LoVo (cell line): ENCODE data around the gene CYP2W1.
"Not testable (repeated sequence)": the region's sequence is repeated elsewhere in the genome, so short reads cannot be mapped to it uniquely, and the experiment has no call there.

Experiments
- DNase-seq: peaks from one replicate; pipeline ENCODE4 v3.0.0-alpha.2; 2016; ENCODE audit warnings: low spot score

The CYP2W1 gene

DNA sequence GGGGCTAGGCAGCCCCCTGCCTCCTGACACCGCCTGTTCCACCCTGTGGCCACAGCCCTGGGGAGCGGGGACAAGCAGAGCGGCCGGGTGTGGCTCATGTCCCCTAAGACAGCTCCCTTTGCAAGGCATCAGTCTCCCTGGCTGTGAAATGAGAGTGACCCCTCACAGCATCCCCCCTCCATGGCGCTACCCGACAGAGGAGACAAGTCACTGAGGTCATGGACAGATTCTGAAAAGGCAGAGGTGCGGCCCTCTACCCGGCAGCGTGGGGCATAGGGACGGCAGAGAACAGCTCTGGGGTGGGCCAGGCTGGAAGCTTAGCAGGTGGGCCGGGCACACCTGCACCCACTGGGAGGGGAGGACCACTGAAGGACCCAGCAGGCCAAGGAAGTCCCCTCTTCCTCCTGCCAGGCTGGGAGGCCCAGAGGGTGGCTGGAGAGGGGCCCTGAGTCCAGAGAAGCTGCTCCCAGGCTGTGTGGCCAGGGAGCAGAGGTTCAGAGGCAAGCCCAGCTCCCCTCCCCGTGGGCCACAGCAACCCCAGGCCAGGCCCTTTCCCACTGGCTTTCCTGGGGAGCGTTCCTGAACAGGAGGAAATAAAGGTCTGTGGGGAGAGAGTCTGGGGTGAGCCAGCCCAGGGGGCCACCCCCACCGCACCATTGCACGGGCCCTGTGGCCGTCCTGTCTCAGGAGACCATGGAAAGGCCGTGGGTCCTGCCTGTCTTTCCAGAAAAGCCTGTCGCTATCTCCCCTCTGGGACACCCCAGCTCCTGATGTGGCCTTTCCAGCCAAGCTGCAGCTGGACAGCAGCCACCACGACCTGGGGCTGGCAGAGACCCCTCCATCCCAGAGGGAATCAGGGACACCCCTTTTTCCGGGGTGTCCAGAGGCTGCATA, 30.2 kb upstream of the CYP2W1 start:
- DNase-seq, result no peak

DNA sequence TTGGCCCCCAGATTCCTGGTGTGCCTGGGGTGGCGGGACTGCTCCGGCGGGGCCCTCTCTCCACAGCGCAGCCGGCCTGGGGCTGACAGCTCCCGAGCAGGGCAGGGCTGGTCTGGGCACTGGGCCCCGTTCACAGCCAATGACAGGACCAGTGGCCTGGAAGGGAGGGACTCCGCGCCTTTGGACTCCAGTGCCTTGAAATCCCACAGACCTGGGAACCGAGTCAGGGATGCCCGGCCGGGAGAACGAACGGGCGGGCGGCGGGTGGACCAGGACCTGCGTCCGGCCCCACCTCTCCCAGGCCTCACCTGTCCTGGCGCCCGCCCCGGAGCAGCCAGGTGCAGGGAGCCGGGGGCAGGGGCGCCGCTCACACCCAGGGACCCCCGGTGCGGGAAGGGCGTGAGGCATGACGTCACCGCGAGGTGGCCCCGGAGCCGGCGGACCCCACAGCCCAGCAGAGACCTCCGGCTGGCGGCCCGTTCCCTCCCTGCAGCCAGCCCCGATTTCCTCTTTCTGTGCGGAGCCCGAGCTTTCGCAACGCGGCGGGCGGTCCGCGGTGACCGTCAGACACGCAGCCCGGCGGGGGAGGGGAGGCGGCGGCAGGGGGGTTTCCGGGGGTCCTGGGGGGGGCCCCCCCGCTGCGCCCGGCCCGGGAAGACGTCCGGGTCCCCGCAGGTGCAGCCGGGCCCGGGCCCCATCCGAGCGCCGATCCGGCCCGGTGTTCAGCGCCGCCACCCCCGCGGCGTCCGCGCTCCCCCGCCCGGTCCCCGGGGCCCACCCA, 29.2 kb upstream of the CYP2W1 start:
- peak; percentile 74 for DNase-seq

DNA sequence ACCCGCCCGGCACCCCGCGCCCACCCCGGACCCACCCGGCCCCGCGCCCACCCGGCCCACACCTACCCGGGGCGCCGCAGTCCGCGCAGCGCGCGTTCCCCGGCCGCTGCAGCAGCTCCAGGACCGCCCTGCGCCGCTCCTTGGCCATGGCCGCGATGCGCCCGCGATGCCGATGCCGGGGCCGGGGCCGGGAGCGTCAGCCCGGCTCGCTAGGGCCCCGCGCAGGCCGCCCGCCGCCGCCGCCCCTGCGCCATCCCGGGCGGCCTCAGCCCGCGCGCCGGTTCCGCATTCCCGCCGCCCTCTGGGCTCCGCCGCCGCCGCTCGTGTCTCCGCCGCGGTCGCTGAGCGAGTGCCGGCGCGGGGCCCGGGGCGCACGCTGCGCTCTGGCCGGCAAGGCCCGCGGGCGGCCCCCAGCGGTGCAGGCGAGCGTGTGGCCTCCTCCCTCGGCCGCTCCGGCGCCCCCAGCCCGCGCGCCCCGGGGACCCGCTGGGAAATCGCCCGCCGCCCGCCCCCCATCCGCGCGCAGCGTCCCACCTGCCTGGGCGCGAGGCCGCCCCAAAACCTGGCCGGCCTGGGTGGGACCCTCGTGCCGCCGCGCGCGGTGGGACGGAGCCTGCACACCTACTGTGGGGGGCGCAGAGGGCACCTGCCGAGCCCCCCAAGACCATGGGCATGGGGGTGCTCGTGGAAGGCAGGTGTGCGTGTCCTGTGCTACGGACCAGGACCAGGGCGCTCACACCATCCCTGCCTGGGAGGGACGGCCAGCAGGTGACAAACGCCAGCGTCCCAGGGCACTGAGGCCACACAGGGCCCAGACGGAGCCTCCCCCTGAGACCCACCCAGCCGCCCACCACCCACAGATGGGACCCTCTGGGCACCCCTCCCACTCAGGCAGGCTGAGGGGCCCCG, 28.4 kb upstream of the CYP2W1 start, which contains the start of gene ADAP1:
Gene ADAP1, minus strand, starts transcription at position 351 of the 909 bp plus-strand sequence. Its CDS starts 203 bp downstream, at position 148.
- DNase-seq, result peak; percentile 74

DNA sequence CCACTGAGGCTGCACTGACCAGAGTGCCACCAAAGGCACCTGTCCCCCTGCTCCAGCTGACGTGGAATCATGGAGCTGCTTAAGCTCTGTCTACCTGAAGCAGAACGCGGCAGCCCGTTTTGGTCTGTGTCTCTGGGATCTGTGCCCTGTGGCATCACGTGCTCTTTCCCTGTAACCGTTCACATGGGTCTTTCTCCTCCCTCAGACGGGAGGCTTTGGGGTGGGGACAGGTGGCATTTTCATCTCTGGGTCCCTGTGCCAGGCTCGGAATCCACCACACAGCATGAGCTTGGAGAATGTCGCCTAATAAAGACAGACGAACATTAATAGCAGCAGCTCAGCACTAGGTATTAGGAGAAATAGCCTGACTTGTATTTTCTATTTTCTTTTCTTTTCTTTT, 26.9 kb upstream of the CYP2W1 start:
- DNase-seq, result no peak

DNA sequence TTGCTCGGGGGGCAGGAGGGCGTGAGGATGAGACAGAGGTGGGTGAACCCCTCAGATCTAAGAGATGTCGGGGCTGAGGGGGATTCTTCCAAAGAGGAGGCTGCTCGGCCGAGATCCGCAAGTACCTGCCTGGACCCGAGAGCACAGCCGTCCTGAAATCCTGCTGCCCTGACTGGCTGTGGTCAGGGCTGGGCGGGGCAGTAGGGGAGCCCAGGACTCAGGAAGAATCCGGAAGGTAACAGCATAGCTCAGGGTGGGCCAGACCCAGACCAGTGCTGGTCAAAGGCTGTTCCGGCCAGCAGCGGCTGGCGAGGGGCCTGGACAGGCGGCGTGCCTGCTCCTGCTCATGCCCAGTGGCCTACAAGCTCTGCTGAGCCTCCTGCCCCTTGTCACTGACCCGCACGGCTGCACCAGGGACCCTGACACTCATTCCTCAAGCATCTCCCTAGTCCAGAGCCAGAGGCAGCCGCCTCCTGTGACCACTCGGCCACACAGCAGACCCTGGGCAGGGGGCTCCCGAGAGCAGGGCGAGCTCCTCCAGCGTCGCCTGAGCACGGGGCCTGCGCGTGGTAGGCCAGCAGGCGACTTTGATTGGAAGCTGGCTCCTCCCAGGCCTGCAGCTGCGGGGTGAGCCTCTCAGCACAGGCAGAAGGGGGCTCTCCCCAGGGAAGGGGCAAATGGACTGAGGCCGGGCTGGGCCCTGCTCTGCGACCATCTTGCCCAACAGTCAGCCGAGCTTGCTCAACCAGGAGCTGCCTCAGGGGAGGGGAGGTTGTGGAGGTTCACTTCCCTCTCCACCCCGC, 25.4 kb upstream of the CYP2W1 start:
- DNase-seq, result no peak

GRCh38 chr7:958221-959200, 24.5 kb upstream of the CYP2W1 start:
- no peak for DNase-seq

GRCh38 chr7:959271-959670, 23.7 kb upstream of the CYP2W1 start:
- DNase-seq, result no peak

GRCh38 chr7:959740-960139, 23.2 kb upstream of the CYP2W1 start:
- DNase-seq, result not testable (repeated sequence)

DNA sequence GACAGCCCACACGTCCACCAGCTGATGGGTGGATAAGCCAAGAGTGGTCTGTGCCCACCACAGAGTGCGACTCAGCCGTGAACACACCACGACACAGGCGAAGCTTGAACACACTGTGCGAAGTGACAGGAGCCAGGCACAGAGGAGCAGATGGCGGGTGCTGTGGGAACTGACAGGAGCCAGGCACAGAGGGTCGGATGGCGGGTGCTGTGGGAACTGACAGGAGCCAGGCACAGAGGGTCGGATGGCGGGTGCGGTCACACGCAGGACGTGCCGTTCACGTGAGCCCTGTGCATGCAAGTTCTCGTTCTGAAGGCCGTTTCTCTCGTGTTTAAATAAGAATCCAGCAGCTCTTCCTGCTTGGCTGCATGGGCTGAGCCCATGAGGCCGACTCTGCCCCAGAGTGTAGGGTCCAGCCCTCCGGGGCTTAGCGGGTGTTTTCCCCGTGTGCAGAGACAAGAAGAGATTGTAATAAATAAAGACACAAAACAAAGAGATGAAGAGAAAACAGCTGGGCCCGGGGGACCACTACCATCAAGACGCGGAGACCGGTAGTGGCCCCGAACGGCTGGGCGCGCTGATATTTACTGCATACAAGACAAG, 22.6 kb upstream of the CYP2W1 start:
- no peak for DNase-seq

DNA sequence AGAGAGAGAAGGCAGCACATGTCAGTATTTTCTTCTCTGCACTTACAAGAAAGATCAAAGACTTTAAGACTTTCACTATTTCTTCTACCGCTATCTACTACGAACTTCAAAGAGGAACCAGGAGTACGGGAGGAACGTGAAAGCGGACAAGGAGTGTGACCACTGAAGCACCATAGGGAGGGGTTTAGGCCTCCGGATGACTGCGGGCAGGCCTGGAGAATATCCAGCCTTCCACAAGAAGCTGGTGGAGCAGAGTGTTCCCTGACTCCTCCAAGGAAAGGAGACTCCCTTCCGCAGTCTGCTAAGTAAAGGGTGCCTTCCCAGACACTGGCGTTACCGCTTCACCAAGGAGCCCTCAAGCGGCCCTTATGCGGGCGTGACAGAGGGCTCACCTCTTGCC, 22.0 kb upstream of the CYP2W1 start:
- DNase-seq, result not testable (repeated sequence)

DNA sequence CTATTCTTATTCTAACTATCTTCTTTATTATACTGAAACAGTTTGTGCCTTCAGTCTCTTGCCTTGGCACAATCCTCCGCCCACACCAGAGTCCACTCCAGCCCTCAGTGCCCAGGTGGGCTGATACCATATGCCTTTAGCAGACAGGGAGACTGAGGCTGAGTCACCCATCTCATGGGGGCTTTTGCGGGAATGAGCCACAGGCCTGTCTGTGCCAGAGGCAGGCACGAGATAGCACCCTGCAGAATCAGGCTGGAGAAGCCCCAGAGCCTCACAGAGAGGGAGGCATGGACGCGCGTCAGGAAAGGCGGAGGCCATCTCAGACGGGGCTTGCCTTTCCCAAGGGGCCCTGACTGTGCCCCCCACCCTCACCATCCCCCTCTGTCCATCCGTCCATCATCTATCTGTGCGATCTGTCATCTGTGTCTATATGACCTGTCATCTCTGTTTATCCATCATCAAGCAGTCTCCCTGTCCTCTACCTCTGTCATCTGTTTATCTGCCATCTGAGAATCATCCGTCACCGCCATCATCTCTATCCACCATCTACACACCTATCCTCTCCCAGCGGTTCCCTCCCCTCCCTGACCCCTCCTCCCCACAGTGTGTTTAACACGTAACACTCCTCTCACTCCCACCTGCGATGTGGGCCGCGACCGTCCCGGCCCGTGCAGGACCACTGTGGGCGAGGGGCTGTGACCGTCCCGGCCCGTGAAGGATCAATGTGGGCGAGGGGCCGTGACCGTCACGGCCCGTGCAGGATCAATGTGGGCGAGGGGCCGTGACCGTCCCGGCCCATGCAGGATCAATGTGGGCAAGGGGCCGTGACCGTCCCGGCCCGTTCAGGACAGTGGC, 21.2 kb upstream of the CYP2W1 start:
- DNase-seq, result no peak

GRCh38 chr7:962401-963081, 20.4 kb upstream of the CYP2W1 start:
- DNase-seq, result no peak

GRCh38 chr7:963236-964078, 19.5 kb upstream of the CYP2W1 start:
- DNase-seq, result no peak

DNA sequence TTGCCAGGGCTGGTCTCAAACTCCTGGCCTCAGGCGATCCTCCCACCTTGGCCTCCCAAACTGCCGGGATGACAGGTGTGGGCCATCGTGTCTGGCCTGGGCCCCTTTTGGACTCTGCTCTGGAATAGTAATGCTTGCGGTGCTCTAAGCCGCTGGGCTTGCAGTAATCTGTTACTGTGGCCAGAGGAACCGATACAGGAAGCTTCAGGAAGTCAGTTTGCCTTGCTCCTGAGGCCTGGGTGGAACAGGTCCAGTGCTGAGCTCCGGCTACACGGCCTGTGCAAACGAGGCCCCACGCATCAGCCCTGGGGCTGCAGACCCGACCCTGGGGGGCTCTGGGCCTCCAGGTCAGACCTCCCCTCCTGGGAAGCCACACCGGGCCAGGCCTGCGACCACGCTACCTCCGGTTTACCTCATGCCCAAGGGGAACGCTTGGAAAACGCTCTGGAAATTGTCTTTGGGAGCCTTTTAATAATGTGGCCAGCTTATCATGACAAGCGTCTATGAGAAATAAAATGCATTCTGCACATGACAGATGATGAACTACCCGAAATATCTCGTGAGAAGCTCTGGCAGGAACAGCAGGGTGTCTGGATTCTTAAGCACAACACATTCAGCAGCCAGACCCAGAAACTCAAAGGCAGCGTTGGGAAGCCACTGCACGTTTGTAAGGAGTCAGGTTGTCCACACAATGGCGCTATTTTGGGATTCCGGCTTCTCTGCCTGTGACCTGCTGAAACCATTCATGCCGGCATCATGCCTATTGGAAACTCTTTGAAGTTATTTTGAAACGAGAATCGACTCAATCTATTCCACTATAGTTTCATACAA, 18.4 kb upstream of the CYP2W1 start:
- no peak for DNase-seq

DNA sequence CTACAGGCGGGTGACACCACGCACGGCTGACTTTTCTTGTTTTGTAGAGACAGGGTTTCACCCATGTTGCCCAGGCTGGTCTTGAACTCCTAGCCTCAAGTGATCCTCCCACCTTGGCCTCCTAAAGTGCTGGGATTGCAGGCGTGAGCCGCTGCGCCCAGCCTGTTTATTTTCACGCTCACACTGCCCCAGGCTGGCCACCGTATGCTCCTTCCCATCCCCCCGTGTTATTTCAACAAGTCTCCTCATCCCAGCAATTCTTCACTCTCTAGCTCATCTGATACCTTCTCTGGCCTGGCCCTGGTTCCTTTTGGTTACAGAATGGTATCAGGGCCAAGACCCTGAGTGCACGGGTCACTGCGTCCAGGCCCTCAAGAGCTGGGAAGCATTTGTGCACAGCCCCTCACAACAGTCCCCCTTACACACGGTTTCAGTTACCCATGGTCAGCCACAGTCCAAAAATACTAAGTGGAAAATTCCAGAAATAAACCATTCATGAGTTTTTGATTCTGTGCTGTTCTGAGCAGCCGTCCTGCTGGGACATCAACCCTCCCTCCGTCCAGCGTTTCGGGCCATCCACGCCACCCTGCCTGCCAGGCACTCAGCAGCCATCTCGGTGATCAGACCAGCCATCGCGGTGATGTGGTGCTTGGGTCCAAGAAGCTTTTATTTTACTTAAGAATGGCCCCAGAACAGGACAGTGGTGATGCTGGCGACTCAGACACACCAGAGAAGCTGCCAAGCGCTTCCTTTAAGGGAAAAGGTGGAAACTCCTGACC, 16.5 kb upstream of the CYP2W1 start:
- no peak for DNase-seq
